OCI-LY3 (cell line): ENCODE measurements around the gene LMAN2L.

ENCODE experiments used
- EZH2phosphoT487 ChIP-seq: fragments of 200-600 bp; shearing (Covaris generic); IDR thresholded peaks from 2 replicates; pipeline ENCODE4 v1.6.1; 2018; ENCODE audit warnings: antibody characterized with exemption, mixed run types, low read depth
- TF ChIP-seq, protein P1 (sequence below): fragments of 200-600, 300-600 bp; sonication (generic); IDR thresholded peaks from 2 replicates; pipeline ENCODE4 v1.5.1; 2014; ENCODE audit warnings: antibody characterized with exemption, low read length, low read depth

DNA sequence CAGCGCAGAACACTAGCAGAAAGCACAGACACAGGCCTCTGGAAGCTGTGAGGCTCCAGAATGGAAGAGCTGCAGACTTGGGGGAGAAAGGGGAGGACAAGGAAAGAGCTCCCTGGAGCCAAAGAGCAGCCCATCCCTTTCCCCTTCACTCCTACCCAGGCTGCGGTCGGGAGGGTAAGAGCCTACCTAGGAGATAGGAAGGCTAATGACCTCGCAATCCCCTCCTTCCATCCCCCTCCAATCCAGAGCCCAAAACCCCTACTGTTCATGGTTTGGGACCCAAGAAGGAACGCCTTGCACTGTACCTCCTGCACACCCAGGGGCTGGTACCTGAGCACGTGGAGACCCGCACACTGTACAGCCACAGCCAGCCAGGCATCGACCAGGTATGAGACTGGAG lies 39.8 kb downstream of the LMAN2L start:
- TF ChIP-seq, protein P1, sequence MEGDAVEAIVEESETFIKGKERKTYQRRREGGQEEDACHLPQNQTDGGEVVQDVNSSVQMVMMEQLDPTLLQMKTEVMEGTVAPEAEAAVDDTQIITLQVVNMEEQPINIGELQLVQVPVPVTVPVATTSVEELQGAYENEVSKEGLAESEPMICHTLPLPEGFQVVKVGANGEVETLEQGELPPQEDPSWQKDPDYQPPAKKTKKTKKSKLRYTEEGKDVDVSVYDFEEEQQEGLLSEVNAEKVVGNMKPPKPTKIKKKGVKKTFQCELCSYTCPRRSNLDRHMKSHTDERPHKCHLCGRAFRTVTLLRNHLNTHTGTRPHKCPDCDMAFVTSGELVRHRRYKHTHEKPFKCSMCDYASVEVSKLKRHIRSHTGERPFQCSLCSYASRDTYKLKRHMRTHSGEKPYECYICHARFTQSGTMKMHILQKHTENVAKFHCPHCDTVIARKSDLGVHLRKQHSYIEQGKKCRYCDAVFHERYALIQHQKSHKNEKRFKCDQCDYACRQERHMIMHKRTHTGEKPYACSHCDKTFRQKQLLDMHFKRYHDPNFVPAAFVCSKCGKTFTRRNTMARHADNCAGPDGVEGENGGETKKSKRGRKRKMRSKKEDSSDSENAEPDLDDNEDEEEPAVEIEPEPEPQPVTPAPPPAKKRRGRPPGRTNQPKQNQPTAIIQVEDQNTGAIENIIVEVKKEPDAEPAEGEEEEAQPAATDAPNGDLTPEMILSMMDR, result no peak
- TF ChIP-seq EZH2phosphoT487, result no peak
